Frontal cortex (tissue), 4 donors: Measurements from ENCODE around the gene WFDC10A. TPM values are rescaled to one million over a fixed set of nuclear protein-coding genes. Genes with fewer than 3 reads are reported as not detected.
"Not testable (repeated sequence)": the region's sequence is repeated elsewhere in the genome, so short reads cannot be mapped to it uniquely, and the experiment has no call there.

Source experiments
- DNase-seq, 2 donors: peaks; one replicate each; pipeline ENCODE4 v3.0.0; 2012; ENCODE audit warnings: low spot score in 2 of 2
- FAIRE-seq: peaks from 2 replicates; lab custom pipeline; 2012; peaks lifted over from hg19 to GRCh38; lab: Jason Lieb, UNC
- total RNA-seq: library from RNA; depleted of rRNA; stranded (reverse); fragments of >200 nt; gene quantifications from one replicate; pipeline ENCODE4 v1.2.3, GENCODE V29; 2014
- donor health status: control.
- donor health status: control.
- donor health status: control.

The WFDC10A gene
- total RNA-seq, result not detected

DNA sequence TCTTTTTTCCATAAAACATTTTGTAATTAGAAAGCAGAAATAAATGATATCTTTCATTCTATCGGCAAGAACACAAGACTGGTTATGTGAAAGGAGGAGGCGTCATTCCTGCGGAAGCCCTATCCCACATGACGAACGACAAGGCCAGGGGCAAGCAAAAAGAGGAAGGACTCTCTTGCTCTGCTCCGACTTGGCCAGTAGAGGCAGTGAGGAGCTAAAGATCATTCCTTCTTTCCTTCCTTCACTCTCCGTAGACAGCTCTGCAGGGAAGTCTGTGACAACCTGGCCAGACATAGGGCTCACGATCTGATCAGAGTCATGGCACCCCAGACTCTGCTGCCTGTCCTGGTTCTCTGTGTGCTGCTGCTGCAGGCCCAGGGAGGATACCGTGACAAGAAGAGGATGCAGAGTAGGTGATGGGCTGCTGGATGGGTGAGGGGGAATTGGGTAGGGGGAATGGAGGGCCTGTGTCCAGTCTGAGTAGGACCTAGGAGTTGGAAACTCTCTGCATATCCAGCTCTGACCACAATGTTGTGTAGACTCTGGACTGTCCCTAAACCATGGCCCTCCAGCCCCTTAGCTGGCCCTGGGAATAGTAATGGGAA, at the start of gene WFDC10A:
WFDC10A (plus strand) TSS at position 244 of the 605 bp plus-strand sequence; CDS start at position 319, 75 bp downstream.
- no peak for FAIRE-seq
- DNase-seq, result no peak

DNA sequence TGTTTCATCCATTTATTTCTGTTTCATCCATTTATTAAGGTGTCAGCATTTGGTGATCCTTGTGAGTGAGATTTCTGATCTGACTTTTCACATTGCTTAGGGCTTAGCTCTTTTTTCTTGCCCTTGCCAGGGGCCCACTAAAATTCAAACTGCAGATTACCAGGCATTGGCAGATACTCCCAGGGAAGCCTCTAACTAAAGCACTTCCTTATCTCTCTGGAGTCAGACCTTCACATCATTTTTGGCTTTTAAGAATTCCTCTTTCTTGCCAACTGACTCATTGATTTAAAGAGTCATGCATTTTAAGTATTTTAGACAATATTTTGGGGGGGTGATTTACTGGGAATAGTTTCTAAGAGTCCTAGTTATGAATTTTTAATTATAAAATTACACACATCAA, 47.8 kb upstream of the WFDC10A start:
- DNase-seq (no peak), FAIRE-seq (no peak)

DNA sequence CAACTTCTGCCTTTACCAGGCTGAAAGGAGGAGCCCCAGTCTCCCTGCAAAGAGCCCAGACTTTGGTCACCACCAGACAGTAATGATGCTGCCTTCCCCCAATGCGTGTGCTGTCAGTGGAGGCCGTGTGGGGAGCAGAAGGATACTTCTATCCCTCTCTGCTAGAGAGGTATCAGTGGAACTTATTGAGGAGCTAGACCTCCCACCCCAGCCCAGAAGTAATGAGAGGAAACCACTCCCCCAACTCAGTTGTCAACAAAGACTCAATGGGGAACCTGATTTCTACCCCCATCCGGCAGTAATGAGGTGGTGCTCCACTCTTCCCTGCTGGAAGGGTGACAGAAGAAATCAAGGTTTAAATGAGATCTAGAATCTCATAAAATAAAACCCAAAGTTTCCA, 46.0 kb upstream of the WFDC10A start:
- no peak for FAIRE-seq

DNA sequence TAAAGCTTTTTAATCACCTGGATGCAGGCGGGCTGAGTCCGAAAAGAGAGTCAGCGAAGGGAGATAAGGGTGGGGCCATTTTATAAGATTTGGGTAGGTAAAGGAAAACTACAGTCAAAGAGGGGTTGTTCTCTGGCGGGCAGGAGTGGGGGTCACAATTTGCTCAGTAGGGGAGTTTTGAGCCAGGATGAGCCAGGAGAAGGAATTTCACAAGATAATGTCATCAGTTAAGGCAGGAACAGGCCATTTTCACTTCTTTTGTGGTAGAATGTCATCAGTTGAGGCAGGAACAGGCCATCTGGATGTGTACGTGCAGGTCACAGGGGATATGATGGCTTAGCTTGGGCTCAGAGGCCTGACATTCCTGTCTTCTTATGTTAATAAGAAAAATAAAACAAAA, 45.2 kb upstream of the WFDC10A start:
- not testable (repeated sequence) for FAIRE-seq, DNase-seq

More for the DNA sequence above, 46.0 kb upstream of the WFDC10A start:
- no peak for DNase-seq

DNA sequence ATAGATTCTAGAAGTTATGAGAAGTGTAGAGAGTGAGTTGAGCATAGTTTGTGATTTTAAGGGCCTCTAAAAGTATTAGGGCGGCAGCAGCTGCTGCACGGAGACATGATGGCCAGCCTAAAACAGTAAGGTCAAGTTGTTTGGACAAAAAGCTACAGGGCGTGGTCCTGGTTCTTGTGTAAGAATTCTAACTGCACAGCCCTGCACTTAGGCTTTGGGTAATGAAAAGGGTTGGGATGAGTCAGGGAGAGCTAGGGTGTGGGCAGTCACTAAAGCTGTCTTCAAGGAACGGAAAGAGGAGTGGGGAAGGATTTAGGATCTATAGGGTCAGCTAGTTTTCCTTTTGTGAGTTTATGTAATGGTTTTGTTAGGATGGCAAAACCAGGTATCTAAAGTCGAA, 43.6 kb upstream of the WFDC10A start:
- not testable (repeated sequence) for DNase-seq, FAIRE-seq

DNA sequence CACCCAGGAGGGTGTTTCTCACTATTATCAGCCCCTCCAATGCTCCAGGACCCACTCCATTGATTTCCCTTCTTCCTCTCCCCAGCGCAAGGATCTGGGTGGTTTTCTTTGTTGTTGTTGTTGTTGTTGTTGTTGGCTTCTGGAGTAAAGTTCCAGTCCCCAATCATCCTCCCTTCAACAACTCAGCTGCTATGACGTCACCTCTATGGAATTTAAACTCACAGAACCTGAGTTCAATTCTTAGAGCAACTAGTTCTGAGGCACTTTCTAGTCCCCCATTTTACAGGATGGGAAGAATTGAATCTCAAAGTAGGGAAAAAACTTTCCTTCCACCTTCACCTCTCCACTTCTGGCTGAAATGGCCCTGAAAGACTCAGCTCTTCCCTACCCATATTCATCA, 40.7 kb upstream of the WFDC10A start:
- no peak for DNase-seq

DNA sequence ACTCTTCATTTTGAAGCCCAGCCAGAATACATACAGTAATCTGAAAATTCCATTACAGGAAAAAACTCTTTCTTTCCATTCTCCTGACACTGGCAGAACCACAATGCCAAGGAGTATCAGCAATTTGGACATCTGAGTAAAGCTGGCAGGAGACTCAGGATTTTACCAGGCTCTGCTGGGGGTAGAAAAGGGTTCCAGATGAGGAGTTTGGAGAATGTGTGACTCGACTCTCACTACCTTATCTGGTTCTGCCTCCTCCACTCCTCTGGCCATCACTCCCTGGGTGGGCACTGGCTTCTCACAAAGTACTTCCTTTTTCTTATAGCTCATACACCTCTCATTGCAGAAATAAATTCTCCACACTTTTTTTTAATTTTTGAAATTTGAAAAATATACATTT, 39.8 kb upstream of the WFDC10A start:
- FAIRE-seq, result no peak
- DNase-seq, result no peak

More for the DNA sequence above, 40.7 kb upstream of the WFDC10A start:
- FAIRE-seq, result no peak

DNA sequence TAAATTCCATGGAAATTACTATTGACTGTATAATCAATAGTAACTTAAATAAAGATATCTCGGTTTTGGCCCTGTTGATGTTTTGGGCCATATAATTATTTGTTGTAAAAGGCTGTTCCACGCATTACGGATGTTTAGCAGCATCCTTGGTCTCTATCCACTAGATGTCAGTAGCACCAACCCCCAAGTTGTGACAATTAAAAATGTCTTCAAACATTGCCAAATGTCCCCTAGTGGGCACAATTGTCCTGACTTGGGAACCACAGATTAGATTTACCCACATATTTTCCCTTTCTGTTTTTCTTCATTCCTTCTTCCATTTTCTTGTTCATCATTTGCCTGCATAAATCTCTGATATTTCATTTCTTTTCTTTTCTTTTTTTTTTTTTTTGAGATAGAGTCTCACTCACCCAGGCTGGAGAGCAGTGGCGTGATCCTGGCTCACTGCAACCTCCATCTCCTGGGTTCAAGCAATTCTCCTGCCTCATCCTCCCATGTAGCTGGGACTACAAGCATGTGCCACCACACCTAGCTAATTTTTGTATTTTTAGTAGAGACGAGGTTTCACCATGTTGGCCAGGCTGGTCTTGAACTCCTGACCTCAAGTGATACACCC, 36.9 kb upstream of the WFDC10A start:
- DNase-seq, result no peak
- no peak for FAIRE-seq

DNA sequence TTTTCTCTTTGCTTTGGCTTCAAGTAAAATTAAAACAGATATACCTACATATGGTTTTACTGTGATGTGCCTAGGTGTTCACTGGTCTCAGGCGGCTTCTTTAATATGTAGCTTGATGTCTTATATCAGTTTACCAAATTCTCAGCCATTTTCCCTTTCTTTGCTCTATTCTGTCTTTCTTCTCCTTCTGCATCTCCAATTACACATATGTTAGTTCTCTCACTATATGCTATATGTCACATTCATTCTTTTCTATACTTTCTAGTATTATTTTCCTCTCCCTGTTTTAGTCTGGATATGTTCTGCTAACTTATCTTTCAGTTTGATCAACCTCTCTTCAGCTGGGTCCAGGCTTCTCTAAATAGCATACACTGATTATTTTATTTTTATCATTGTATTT, 36.0 kb upstream of the WFDC10A start:
- DNase-seq (no peak), FAIRE-seq (no peak)

DNA sequence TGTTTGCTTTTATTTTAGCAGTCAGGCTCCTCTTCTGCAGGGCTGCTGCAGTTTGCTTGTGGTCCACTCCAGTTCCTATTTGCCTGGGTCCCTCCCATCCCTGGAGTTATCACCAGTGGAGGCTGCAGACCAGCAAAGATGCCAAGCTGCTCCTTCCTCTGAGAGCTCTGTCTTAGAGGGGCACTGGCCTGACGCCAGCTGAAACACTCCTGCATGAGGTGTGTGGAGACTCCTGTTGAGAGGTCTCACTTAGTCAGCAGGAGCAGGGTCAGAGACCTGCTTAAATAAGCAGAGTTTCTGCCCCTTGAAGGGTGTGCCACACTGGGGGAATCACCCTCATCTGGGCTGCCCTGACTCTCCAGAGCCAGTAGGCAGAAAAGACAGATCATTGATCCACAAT, 34.3 kb upstream of the WFDC10A start:
- FAIRE-seq (no peak), DNase-seq (no peak)

DNA sequence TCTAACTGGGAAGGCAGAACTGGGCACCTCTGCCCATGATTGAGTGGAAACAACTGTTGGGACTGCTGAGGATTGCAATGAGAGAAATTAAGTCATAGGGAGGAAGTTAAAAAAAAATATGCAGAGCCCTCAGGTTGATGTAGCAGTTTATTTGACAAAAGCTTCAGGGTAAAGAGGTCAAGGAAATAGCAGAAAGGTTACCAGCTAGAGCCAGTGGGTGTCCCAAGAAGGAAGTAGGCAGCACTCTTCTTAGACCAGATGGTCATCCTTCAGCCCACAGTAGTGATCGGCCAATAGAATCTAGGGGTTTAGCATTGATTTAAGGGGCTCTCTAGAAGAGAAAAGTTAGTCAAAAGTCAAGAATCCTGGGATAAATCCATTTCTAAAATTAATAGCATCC, 21.7 kb upstream of the WFDC10A start:
- DNase-seq, result no peak
- FAIRE-seq, result no peak

DNA sequence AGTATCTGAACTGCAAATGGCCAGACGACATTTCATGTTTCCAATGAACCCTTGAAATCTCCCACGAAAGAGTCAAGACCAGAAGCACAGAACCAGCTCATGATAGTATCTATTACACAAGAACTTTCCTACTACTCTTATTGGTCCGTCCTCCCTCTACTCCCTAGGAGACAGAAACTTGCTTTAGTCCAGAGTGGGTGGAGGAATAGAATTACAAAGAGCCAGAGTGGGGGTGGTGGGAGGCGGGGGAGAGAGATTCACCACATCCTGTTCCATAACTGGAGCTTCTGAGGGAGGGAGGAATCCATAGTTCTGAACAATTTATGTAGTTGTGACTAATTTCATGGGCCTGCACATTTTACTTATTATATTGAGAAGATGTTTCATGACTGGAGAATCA, 18.5 kb upstream of the WFDC10A start:
- no peak for DNase-seq
- no peak for FAIRE-seq

DNA sequence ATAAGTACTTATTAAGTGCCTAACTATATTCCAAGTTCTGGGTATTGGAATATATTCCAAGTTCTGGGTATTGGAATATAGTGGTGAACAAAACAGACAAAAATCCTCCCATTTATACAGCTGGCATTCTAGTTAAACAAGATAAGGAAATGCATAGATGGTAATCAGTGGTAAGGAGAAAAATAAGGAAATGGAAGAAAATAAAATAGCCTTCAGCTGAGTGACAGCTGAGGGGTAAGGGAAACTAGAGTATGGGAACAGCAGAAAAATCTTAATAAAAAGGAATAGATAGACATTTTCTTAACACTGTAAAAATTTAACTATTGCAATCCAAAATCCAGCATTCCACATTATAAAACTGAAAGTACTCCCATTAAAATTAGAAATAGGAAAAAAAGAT, 17.2 kb upstream of the WFDC10A start:
- DNase-seq (no peak), FAIRE-seq (no peak)

DNA sequence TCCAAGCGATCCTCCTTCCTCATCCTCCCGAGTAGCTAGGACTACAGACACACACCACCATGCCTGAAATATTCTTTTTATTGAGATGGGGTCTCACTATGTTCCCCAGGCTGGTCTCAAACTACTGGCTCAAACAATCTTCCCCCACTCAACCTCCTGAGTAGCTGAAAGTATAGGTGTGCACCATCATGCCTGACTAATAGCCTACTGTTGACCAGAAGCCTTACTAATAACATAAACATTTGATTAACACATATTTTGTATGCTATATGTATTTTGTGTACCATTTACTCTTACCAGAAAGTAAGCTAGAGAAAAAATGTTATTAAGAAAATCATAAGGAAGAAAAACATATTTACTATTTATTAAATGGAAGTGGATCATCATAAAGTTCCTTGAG, 11.9 kb upstream of the WFDC10A start:
- DNase-seq (no peak), FAIRE-seq (no peak)

DNA sequence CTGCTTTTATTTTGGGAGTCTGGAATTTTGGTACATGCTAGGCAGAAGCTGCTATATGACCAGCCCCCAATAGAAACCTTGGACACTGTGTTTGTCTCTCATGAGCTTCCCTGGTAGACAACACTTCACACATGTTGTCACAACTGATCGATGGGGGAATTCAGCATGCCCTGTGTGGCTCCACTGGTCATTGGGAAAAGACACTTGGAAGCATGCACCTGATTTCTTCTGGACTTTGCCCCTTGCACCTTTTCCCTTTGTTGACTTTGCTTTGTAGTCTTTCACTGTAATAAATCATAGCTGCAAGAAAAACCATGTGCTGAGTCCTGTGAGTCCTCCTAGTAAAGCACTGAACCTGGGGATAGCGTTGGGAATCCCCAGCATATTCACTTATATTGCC, 7.9 kb upstream of the WFDC10A start:
- DNase-seq, result no peak
- no peak for FAIRE-seq

DNA sequence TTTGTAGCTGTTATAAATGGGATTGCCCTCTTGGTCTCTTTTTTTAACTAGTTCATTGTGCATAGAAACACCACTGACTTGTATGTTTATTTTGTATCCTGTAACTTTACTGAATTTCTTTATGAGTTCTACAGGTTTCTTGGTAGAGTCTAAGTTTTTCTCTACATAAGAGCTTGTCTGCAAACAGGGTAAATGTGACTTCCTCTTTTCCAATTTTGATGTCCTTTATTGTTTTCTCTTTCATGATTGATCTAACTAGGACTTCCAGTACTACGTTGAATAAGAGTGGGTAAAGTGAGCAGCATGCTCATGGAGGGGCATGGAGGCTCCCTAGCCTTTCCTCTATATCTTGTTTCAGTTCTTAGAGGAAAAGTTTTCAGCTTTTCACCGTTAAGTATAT, 3.0 kb upstream of the WFDC10A start:
- DNase-seq, result no peak
- FAIRE-seq, result no peak

DNA sequence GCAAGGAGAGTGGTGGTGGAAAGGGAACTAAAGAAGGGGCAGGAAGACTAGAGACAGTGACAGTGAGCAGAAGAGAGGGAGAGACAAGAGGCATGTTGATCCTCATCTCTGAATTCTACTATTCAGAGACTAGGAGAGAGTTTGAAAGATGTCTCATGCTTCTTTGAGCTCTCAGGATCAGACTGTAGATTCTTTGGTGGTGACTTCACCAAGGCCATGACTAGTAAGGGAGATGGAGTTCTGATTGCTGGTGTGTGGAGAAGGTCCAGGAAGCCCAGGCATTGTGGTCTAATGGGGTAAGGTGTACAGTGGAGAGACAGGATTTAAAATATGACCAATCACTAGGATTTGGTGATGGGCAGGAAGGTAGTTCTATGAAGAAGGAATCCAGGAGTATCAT, 832 bp downstream of the WFDC10A start:
- DNase-seq, result no peak
- no peak for FAIRE-seq

DNA sequence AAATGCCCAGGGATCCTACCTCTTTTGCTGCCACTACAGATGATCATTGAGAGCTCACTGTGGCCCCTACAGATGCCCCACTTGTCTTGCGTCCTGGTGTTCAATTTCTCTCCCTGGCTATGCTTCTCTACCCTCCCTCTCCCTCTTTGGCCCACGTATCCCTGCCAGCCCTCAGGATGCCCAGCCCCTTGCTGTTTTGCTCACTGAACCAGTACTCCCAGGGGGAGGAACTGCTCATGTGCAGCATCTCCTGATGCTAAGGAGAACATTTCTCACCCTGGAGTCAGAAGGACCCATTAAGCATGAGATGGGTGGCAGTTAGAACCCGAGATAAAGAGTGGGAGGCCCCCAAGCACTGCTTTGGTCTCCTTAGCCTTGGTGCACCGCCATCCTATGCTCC, 1.6 kb downstream of the WFDC10A start, which contains the start of gene WFDC9:
WFDC9 (minus strand) TSS at position 101 of the 400 bp plus-strand sequence. CDS start 21,103 bp downstream, outside the sequence.
- FAIRE-seq, result no peak
- no peak for DNase-seq

DNA sequence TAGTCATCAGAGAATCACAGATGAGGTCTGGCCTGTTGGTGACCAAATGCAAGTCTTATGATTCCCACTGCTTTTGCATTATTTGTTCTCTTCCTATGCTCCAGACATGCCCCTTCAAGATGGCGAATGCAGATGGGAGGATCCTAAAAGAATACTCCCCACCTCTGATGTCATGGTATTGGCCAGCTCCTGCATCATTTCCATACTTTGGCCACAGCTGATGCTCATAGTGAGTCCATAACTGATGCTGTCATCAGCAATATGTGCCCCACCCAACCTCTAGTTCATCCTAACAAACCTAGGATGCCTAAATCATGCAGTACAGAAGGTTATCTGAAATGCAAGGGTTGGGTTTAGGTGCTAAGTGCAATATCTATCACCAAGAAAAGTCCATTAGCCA, 7.0 kb downstream of the WFDC10A start:
- FAIRE-seq, result no peak
- no peak for DNase-seq

DNA sequence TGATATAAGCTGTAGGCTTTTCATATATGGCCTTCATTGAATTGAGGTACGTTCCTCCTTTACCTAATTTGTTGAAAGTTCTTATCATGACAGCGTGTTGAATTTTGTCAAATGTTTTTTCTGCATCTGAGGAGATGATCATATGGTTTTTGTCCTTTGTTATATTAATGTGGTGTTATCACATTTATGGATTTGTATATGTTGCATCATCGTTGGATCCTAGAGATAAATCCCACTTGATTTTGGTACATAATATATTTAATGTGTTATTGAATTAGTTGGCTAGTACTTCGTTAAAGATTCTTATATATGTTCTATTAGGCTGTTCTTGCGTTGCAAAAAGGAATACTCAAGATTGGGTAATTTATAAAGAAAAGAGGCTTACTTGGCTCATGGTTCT, 10.1 kb downstream of the WFDC10A start:
- no peak for DNase-seq
- FAIRE-seq, result no peak

DNA sequence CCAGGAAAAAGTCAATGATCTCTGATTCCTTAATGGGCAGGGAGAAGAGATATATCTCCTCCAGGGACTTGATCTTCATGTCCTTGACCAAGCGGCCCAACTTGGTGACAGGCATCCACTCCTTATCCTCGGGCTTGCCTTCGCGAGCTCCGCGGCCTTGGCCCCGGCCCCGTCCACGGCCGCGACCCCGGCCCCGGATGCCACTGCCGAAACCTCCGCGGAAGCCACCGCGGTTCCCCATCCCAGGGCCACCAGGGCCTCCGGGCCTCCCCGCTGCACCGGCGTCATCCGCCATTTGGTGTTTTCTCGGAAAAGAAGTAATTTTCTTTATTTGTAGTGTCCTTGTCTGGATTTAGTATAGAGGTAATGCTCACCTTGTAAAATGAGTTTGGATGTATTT, 11.5 kb downstream of the WFDC10A start:
- not testable (repeated sequence) for DNase-seq, FAIRE-seq

DNA sequence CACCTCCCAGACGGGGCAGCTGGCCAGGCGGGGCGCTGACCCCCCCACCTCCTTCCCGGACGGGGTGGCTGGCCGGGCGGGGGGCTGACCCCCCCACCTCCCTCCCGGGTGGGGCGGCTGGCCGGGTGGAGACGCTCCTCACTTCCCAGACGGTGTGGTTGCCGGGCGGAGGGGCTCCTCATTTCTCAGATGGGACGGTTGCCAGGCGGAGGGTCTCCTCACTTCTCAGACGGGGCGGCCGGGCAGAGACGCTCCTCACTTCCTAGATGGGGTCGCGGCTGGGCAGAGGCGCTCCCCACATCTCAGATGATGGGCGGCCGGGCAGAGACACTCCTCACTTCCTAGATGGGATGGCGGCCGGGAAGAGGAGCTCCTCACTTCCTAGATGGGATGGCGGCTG, 16.3 kb downstream of the WFDC10A start:
- not testable (repeated sequence) for FAIRE-seq, DNase-seq
